ENCODE measurements around the gene MAP7.

GRCh38 chr6:136324686-136325380, 225.4 kb downstream of the MAP7 start:
- TF ChIP-seq CTCF (IDR thresholded peaks at IDR 0.05; ENCODE audit: low read depth, low read length) (no peak), POLR2A (IDR thresholded peaks at IDR 0.05; ENCODE audit: extremely low read depth, insufficient read length) (no peak), MYC (IDR thresholded peaks at IDR 0.05; ENCODE audit: low read depth, low read length) (no peak), MAX (IDR thresholded peaks at IDR 0.05; ENCODE audit: low read depth, low read length) (no peak)

All from NB4 (cell line).